GM13976 (cell line): Measurements from ENCODE around the gene ASB10.

Source experiments
- DNase-seq: peaks from one replicate; pipeline ENCODE4 v3.0.0; 2012; ENCODE audit warnings: low spot score
- in situ Hi-C: fragments of 300-500 bp; cut with MboI; formaldehyde crosslinking; loops from one replicate; pipeline ENCODE4 v1.12.0; 2022; ENCODE audit warnings: low sequenced_read_pairs, mixed read lengths, inconsistent platforms; ENCODE audit not compliant: unreplicated experiment
- TF ChIP-seq, protein P1 (sequence below): IDR thresholded peaks from 2 replicates; pipeline ENCODE4 v1.5.1; 2012; ENCODE audit warnings: borderline replicate concordance, mild to moderate bottlenecking; ENCODE audit not compliant: insufficient read depth; ENCODE audit errors: extremely low read depth, missing control alignments, control extremely low read depth

Gene ASB10

DNA sequence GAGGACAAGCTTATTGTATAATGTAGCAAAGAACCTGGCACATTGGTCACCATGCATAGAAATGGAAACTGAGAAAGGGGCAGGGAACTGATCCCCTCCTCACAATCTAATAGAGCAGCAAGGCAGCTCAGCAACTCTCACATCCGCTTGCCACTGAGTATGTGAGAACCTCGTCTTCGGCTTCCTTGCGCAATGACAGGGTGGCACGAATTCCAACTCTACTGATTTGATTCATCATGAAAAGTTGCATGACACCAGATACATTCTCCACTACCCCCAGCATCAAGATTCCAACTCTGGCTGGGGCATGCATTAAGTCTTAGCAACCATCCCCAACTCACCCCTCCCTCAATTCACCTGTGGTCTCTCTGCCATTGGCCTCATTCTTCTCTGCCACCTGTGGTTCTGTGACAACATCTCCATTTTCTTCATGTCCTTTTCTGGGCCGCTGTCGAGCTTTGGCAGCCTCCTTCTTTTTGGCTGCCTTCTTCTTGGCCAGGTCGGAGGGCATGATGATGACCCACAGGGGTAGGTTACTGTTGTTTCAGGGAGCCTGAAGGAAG lies 39.0 kb upstream of the ASB10 start:
- TF ChIP-seq, protein P1, sequence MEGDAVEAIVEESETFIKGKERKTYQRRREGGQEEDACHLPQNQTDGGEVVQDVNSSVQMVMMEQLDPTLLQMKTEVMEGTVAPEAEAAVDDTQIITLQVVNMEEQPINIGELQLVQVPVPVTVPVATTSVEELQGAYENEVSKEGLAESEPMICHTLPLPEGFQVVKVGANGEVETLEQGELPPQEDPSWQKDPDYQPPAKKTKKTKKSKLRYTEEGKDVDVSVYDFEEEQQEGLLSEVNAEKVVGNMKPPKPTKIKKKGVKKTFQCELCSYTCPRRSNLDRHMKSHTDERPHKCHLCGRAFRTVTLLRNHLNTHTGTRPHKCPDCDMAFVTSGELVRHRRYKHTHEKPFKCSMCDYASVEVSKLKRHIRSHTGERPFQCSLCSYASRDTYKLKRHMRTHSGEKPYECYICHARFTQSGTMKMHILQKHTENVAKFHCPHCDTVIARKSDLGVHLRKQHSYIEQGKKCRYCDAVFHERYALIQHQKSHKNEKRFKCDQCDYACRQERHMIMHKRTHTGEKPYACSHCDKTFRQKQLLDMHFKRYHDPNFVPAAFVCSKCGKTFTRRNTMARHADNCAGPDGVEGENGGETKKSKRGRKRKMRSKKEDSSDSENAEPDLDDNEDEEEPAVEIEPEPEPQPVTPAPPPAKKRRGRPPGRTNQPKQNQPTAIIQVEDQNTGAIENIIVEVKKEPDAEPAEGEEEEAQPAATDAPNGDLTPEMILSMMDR, result no peak
- no peak for DNase-seq
- in situ Hi-C loops, result no loop called here

DNA sequence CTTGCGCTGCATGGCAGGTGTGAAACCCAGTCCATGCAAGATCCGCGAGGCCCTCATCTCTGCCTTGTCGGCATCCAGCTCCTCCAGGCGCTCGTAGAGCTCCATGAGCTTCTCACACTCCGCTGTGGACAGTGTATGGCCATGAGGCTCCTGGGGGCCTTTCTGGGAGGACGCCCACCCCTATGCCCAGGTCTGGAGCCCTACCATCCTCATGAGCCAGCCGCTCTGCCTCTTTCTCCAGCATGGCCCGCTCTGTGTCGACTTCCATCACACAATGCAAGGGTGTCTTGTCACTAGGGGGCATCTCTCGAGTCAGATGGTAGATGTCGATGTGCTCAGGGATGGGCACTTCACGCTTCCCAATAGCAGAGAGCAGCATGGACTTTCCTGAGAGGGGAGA lies 36.7 kb upstream of the ASB10 start:
- in situ Hi-C loops, result no loop called here
- TF ChIP-seq, protein P1, result no peak
- DNase-seq, result no peak

DNA sequence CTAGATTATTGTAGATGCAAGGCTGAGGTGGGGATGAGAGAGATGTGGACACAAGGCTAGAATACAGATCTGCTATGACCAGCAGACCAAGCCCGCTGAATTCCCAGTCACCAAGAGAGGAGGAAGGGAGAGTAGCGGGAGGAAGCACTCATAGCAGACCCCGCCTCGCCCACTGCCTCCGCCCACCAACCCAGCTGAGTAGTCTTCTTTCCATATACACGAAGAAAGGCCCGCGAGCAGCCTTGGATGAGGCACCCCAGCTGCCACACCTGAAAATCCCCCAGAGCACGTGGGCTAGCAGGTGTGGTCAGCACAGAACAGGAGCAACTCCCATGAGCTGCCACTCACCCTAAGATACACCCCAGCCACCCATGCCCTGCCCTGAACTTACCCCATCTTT lies 31.1 kb upstream of the ASB10 start:
- in situ Hi-C loops, result no loop called here
- no peak for DNase-seq
- TF ChIP-seq, protein P1, result no peak

DNA sequence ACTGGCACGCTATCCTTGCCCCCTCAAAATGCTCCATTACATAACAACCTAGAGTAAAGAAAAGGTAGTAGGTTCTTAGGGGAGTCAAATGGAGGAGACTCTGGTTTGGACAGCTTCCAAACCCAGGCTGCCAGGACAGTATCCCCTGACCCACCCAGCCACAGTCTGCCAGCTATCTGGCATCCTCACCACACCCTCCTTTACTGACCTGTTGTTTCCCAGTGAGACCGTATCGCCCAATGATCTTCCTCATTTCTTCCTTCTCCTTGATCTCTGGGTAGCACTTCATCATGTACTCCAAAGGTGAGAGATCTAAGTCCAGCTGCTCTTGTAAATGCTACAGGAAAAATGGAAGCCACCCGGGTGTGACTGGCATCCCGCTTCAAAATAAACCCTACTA lies 28.3 kb upstream of the ASB10 start:
- DNase-seq, result no peak
- in situ Hi-C loops, result no loop called here
- TF ChIP-seq, protein P1, result no peak

DNA sequence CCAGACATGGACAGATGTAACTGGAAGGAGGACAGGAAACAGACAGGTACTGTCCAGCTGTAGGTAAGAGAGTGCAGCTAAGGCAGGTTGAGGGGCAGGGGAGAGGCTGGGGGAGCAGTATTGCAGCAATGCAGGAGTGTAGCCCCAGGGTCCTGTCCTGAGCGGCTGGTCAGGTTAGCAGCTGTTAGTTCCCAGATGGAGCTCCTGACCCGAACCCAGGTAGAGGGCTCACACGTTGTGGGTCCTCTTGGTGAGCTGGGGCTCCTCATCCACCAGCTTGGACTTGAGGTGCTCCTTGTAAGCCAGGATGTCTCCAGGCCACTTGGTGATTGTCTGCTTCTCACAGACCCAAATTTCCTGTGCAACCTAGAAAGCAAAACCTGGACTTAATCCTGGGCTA lies 26.8 kb upstream of the ASB10 start:
- no peak for DNase-seq
- in situ Hi-C loops, result no loop called here
- TF ChIP-seq, protein P1, result no peak

DNA sequence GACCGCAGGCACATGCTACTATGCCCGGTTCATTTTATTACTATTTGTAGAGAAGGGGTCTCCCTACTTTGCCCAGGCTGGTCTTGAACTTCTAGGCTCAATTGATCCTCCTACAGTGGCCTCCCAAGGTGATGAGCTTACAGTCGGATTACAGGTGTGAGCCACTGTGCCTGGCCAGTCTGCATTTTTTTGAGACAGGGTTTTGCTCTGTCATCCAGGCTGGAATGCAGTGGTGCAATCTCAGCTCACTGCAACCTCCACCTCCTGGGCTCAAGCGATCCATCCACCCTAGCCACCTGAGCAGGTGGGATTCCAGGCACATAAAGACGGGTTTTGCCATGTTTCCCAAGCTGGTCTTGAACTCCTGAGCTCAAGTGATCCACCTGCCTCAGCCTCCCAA lies 25.6 kb upstream of the ASB10 start:
- in situ Hi-C loops, result no loop called here
- DNase-seq, result no peak
- TF ChIP-seq, protein P1, result no peak
